ENCODE measurements around the gene ESPNL.

ESPNL gene

GRCh38 chr2:238130696-238131628, 30.8 kb downstream of the ESPNL start:
- no peak for DNase-seq

DNA sequence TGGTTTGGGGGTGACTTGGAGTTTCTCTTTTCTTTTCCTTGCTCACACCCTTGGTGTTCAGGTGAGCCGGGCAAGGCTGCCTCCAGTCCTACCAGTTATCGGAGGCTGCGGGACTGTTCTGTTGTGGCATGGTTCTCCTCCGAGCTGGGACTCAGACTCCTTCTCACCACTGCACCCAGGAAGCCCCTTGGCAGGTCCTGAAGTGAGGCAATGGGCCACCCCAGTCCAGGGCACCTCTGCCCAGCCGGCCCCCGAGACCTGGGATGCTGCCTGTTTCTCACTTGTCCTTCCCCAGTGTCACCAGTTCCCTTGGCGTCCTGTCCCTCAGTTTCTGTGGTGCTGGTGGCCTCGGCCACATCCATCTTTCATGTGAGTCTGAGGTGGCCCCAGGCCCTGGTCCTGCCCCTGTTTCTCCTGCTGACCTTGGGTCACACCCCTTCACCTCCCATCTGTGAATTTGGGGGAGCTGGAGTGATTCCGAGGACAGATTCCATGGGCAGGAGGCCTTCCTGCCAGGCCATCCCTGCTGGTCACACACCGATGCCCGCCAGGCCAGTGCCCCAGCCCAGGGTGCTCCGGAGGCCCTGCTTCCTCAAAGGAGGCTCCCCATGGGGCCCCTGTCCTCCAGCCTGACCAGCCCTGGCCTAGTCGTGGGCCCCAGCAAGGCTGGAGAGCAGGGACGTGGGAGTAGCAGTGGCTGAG, 31.8 kb downstream of the ESPNL start:
- DNase-seq = no peak

DNA sequence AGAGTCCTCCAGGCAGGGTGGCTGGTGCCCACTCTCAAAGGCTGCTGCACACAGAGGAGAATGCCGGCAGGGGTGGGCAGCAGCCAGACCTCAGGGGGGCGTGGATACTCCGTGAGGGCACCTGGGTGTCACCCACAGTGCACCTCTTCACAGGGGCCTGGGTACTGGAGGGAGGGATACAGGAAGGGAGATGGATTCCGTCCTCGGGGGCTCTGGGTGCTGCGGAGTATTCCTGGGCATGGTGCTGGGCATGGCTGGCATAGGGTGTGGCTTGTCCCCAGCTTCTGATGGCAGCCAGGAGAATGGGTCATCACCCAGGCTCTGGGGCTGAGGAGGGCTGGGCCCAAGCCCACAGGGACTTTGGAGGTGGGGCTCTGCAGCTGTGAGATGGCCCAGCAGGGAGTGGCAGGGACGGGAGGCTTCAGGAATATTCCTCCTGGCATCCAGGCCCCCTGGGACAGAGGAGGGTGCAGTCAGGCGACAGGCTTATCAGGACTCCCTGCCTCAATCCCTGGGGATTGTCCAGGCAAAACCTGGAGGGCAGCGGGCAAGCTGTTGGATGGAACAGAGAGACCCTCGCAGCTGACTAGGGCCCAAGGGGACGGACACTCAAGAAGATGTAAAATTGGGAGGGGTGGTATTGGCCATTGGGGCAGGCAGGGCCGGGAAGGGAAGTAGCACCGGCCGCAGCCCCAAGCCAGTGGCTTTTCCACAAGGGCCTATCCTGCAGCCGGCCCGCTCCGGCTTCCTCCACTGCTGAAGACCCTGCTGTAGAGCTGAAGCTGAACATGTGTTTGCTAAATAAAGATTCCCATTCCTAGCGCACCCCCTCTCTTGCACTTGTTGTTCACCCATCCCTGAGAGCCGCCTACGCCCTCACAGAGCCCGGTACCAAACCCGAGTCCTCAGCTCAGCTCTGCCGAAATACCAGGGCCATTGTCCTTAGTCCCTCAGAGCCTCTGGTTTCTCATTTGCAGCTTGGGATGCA, 32.6 kb downstream of the ESPNL start:
- DNase-seq = no peak

GRCh38 chr2:238133499-238134392, 33.6 kb downstream of the ESPNL start:
- DNase-seq = no peak

GRCh38 chr2:238134393-238134785, 34.2 kb downstream of the ESPNL start:
- no peak for DNase-seq

GRCh38 chr2:238135601-238136150, 35.5 kb downstream of the ESPNL start:
- no peak for DNase-seq

DNA sequence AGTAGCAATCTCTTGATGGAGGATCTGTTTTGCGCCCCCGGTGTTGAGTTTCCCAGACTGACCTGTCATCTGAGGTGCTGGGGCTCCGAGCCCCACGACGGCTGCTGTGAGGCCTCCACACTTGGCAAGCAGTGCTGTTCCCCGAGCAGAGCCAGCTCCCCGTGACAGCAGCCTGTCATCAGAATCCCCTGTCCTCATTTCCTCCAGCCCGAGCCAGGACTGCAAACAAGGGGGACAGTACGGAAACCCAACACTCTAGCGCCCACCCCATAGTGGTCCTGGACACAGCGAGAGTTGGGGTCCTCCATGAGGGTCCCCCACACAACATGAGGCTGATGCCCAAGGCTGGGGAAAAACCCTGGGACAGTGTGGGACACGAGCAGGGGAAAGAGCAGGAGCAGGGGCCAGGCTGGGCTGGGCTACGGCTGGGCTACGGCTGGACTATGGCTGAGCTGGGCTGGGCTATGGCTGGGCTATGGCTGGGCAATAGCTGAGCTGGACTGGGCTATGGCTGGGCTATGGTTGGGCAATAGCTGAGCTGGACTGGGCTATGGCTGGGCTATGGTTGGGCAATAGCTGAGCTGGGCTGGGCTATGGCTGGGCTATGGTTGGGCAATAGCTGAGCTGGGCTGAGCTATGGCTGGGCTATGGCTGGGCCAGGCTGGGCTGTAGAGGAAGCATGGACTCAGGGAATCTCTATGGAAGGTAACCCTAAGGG, 36.8 kb downstream of the ESPNL start:
- no peak for DNase-seq

DNA sequence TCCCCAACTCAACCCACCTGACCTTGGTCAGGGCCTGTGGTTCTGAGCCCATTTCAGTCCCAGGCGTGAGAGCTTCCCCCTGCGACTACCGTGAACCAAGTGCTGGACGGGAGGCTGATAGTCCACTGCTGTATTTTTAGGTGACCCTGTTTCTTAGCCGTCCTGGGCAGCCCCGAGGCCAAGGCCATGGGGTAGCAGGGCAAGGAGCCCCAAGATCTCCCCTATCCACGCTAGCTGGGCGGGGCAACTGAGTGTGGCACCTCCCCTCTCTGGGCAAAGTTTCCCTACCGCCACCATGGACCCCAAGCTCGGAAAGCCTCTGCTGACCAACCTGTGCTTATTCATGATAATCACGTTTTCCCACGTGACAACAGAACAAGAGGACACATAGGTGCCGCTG, 37.7 kb downstream of the ESPNL start:
- no peak for DNase-seq

DNA sequence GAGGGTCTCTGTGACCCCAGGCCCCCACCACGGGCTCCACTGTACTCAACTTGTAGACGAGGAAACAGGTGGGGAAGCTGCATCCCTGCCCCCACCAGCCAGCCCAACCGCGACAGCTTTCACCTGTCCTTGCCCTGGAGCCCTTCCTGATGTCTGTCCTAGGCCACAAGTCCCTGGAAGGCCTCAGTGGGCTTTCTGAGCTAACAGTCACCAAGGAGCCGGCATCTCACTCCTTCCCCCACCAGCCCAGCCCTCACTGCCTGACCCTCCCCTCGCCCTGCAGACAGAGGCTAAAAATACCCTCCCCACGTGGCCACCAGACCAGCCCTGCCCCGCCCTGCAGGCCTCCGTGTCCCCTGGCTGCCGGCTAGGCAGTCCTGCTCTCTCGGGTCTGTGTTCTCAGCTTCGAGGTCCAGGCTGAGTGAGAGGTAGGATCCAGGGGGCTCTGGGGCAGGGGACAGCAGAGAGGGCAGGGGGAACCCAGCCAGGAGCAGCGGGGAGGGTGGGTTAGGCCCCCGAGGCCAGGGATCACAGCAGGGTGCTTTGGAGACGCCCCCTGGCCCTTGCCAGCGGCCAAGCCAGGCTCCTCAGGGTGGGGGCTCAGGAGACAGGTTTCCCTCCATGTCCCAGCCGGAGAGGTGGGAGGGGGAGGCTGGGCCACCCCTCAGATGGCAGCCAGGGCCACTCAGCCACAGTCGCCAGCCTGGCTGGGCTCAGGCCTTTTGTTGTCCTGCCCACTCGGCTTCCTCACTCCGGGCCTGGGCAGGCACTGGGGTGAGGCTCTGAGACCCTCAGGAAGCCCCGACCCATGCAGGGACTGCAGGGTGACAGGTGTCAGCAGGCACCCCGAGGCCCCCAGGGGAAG, 38.4 kb downstream of the ESPNL start, which contains the start of gene KLHL30:
TSS of gene KLHL30 (plus strand) at position 338 of the 865 bp plus-strand sequence. CDS start 2,087 bp downstream, outside the sequence.
- DNase-seq = no peak

DNA sequence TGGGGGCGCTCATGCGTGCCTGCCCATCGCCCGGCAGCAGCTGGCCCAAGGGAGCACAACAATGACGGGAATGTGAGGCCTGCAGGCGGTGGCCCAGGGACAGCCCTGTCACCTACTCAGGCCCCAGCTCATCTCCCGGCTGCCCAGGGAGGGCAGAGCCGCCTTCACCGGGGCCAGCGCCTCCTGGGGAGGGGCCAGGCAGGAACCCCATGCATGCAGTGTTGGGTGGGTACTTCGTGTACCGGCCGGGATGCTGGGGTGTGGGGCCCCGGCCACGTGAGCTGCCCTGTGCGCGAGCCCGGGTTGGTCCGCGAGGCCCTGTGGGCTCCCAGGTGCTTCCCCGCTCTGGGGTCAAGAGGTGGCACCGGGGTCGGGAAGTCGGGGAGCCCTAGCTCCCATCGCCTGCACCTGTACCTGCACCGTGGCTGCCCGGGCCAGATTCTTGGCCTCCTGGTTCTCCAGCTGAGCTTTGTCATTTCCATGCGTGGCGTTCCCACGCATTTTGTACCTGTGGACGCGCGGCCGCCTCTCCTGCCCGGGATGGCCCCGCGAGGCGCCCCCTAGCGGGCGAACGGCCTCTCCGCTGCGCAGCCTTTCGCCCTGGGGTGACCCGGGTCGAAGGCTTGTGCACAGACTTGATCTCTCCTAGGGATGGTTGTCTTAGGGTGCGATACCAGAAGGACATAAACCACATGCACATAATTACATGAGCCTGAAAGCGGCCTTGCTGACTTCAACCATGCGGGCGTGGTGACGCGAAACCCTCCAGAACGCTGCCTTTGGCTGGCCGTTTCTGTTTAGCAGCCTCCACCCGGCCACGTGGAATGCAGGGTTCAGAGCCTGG, 39.3 kb downstream of the ESPNL start:
- no peak for DNase-seq

GRCh38 chr2:238140040-238140439, 39.9 kb downstream of the ESPNL start:
- no peak for DNase-seq

- DNase-seq = no peak
Measured at GRCh38 chr2:238140721-238141540, 40.8 kb downstream of the ESPNL start.

GRCh38 chr2:238141541-238142318, 41.6 kb downstream of the ESPNL start:
- peak; percentile 80 for DNase-seq

DNA sequence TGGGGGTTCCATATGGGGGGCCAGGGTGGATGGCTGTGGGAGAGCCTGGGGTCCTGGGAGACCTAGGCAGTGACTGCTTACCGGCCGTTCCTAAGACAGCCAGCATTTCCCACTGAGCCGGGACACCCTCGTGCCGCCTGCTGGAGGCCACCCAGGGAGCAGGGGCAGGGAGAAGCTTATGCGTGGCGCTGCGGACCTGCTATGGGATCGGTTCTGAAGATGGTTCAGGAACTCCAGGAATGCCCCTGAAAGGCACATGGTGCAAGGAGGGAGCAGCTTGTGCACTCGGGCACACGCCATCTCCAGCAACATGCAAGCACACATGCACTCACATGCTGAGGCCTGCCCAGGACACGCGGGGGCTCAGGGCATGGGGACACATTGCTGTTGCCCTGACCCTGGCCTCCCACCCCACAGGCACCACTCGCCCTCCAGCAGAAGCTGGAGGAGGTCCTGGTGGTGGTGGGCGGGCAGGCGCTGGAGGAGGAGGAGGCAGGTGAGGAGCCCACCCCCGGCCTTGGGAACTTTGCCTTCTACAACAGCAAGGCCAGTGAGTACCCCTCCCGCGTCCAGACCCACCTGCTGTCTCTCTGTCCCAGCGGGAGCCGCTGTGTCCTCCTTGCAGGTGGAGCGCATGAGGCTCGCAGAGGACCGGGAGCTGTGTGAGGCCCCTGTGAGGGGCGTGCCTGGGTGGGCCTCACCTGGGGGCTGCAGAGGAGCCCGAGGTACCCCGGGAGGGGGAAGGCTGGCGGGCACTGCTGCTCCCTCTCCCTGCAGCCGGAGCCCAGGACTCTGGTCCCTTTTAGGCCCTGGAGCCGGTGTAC, 42.5 kb downstream of the ESPNL start:
- no peak for DNase-seq

DNA sequence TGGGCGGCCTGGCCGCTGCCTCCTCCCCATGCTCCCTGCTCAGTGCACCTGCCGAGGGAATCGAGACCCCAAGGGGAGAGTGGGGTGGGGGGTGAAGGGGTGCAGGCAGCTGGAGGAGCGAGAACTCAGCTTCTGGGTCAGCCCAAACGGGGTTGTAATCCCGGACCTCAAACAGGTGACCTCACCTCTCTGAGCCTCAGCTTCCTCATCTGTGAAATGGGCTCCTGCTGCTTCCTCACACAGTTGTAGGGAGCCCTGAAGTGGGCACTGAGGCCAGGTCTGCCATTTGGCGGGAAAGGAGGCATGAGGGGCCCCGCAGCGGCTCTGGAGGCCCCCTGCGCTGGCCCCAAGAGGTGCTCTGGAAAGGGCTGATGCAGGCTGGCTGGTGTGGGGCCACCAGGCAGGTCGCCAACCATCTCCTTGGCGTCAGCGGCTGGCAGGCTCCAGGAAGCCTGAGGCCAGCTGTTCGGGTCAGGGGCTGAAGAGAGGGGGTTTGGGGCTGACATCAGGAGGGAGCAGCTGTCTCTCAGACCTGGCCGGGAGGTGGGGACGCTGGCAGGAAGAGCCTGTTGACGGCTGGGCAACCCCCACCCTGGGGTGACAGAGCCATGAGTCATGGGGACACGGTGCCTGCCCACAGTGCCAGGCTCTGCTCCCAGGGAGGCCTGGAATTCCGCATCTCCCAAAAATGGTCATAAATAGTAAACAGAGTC, 43.3 kb downstream of the ESPNL start:
- DNase-seq = no peak
